ENCODE data around the gene PPM1G.
A peak's percentile ranks its signal among the peaks of the same experiment; 100 is the strongest.
"Not testable (repeated sequence)": the region's sequence is repeated elsewhere in the genome, so short reads cannot be mapped to it uniquely, and the experiment has no call there.

Gene PPM1G

GRCh38 chr2:27372937-27373336 is 36.5 kb downstream of the PPM1G start:
- no peak for DNase-seq

GRCh38 chr2:27370816-27371620 is 38.4 kb downstream of the PPM1G start:
- DNase-seq, result no peak

- peak; percentile 98 for DNase-seq
These were observed 39.2 kb downstream of the PPM1G start, which contains the start of the genes EIF2B4 and SNX17 for GRCh38 chr2:27370026-27370815. Gene EIF2B4 (minus strand): TSS chr2:27370338. CDS start chr2:27370314, 24 bp downstream. Gene SNX17 (plus strand): TSS chr2:27370616. CDS start chr2:27370744, 128 bp downstream.

GRCh38 chr2:27369471-27370025 is 39.8 kb downstream of the PPM1G start:
- DNase-seq, result no peak

- no peak for DNase-seq
These were observed 45.5 kb downstream of the PPM1G start for GRCh38 chr2:27363933-27364332.

GRCh38 chr2:27362678-27363420 is 46.5 kb downstream of the PPM1G start:
- no peak for DNase-seq

- peak; percentile 92 for DNase-seq
These were observed 52.8 kb downstream of the PPM1G start, which contains the start of gene GTF3C2 for GRCh38 chr2:27356382-27357181. Gene GTF3C2 (minus strand): TSS chr2:27356764. CDS start chr2:27343554, 13,210 bp downstream.

GRCh38 chr2:27356056-27356381 is 53.4 kb downstream of the PPM1G start:
- DNase-seq, result no peak

- no peak for DNase-seq
These were observed 54.8 kb downstream of the PPM1G start for GRCh38 chr2:27354597-27354927.

GRCh38 chr2:27353762-27354596 is 55.4 kb downstream of the PPM1G start:
- DNase-seq, result no peak

- not testable (repeated sequence) for DNase-seq
These were observed 56.0 kb downstream of the PPM1G start for GRCh38 chr2:27353386-27353761.

GRCh38 chr2:27351802-27352598 is 57.4 kb downstream of the PPM1G start:
- DNase-seq, result no peak

GRCh38 chr2:27350106-27350693 is 59.2 kb downstream of the PPM1G start:
- no peak for DNase-seq

GRCh38 chr2:27347641-27348040 is 61.8 kb downstream of the PPM1G start:
- DNase-seq, result no peak

- no peak for DNase-seq
These were observed 73.2 kb downstream of the PPM1G start for GRCh38 chr2:27336173-27336572.

- DNase-seq, result no peak
These were observed 74.1 kb downstream of the PPM1G start for GRCh38 chr2:27335311-27335710.

Data from activated T-cell treated with anti-CD3 and anti-CD28 coated beads for 4 hours (primary cell).